IMR-90 (cell line): ENCODE results near the gene MACROD1. TPM values are rescaled to one million over a fixed set of nuclear protein-coding genes. Genes with fewer than 3 reads are reported as not detected.

Experiments used
- ATAC-seq: fragments of 200-7000 bp; cut with Tn5 transposase; 2 replicates; pipeline ENCODE4 v1.9.1; 2020; ENCODE audit warnings: low read depth, mild to moderate bottlenecking, moderate library complexity
- BruUV-seq: library from RNA; stranded (reverse); fragments of 400-500 nt; replicated peaks from 2 replicates; lab custom pipeline; 2021; lab: Mats Ljungman, UMichigan
- CTCF ChIA-PET: fragments of 300-600 bp; formaldehyde crosslinking; extraction: SDS; loops from one replicate; lab custom pipeline; 2021; ENCODE audit warnings: antibody characterized with exemption; lab: Yijun Ruan, JAX
- POLR2A ChIA-PET: fragments of 300-600 bp; sonication (Branson Sonifier 250); formaldehyde crosslinking; loops from one replicate; lab custom pipeline; 2022; ENCODE audit warnings: antibody characterized with exemption; ENCODE audit not compliant: unreplicated experiment; lab: Charles Lee
- DNase-seq: peaks from one replicate; pipeline ENCODE4 v3.0.0; 2013
- H2AFZ ChIP-seq: replicated peaks from 2 replicates; pipeline ENCODE3; 2013; ENCODE audit warnings: low read length, mild to moderate bottlenecking; ENCODE audit not compliant: poor library complexity
- H2AK5ac ChIP-seq: 2 replicates; pipeline ENCODE4 v1.6.1; 2013; ENCODE audit warnings: low read depth, low read length, inconsistent platforms
- H2AK9ac ChIP-seq: replicated peaks from 2 replicates; pipeline ENCODE3; 2013; ENCODE audit warnings: mild to moderate bottlenecking, low read depth, low read length, moderate library complexity; ENCODE audit not compliant: poor library complexity
- H2BK120ac ChIP-seq: 2 replicates; pipeline ENCODE4 v1.6.1; 2013; ENCODE audit warnings: low read depth, low read length, inconsistent platforms
- H2BK15ac ChIP-seq: 3 replicates; pipeline ENCODE4 v1.6.1; 2013; ENCODE audit warnings: low read depth, low read length, inconsistent platforms
- H2BK20ac ChIP-seq: 2 replicates; pipeline ENCODE4 v1.6.1; 2013; ENCODE audit warnings: low read depth, mild to moderate bottlenecking, inconsistent platforms, low read length, moderate library complexity
- H2BK5ac ChIP-seq: 2 replicates; pipeline ENCODE4 v1.6.1; 2013; ENCODE audit warnings: mild to moderate bottlenecking, low read depth, low read length, inconsistent platforms; ENCODE audit not compliant: poor library complexity, severe bottlenecking
- H3K14ac ChIP-seq: replicated peaks from 2 replicates; pipeline ENCODE4 v1.6.1; 2013; ENCODE audit warnings: low read depth, low read length, inconsistent platforms
- H3K18ac ChIP-seq: 2 replicates; pipeline ENCODE4 v1.6.1; 2013; ENCODE audit warnings: low read depth, low read length, control low read depth
- H3K23ac ChIP-seq: 2 replicates; pipeline ENCODE4 v1.6.1; 2013; ENCODE audit warnings: low read depth, low read length, inconsistent platforms
- H3K27ac ChIP-seq: 2 replicates; pipeline ENCODE4 v1.5.1; 2013; ENCODE audit warnings: mild to moderate bottlenecking, control low read depth, low read length; ENCODE audit not compliant: insufficient read depth
- H3K27me3 ChIP-seq: 2 replicates; pipeline ENCODE4 v1.6.1; 2013; ENCODE audit warnings: low read length; ENCODE audit not compliant: control insufficient read depth, insufficient read depth
- H3K36me3 ChIP-seq: 2 replicates; pipeline ENCODE4 v1.6.1; 2013; ENCODE audit warnings: low read length, mixed read lengths; ENCODE audit not compliant: control insufficient read depth, insufficient read depth
- H3K4ac ChIP-seq: 2 replicates; pipeline ENCODE4 v1.6.1; 2013; ENCODE audit warnings: low read depth, low read length, inconsistent platforms
- H3K4me1 ChIP-seq: 2 replicates; pipeline ENCODE4 v1.6.1; 2013; ENCODE audit warnings: low read length, mixed read lengths; ENCODE audit not compliant: control insufficient read depth, insufficient read depth
- H3K4me2 ChIP-seq: 2 replicates; pipeline ENCODE4 v1.6.1; 2013; ENCODE audit warnings: low read depth, mild to moderate bottlenecking, control low read depth, low read length, moderate library complexity
- H3K4me3 ChIP-seq: 2 replicates; pipeline ENCODE4 v1.5.1; 2013; ENCODE audit warnings: low read depth, mild to moderate bottlenecking, control low read depth, low read length, moderate library complexity; ENCODE audit not compliant: insufficient read depth
- H3K56ac ChIP-seq: 2 replicates; pipeline ENCODE4 v1.6.1; 2013; ENCODE audit warnings: low read length, inconsistent platforms; ENCODE audit not compliant: insufficient read depth; ENCODE audit errors: extremely low read depth
- H3K79me1 ChIP-seq, 2 experiments: 2 replicates each; pipeline ENCODE4 v1.6.1; 2013; ENCODE audit warnings: low read length in 2 of 2, inconsistent platforms in 1 of 2, low read depth in 1 of 2
- H3K9ac ChIP-seq: 2 replicates; pipeline ENCODE4 v1.6.1; 2013; ENCODE audit warnings: low read depth, low read length, control low read depth
- H3K9me1 ChIP-seq: 2 replicates; pipeline ENCODE4 v1.6.1; 2013; ENCODE audit warnings: low read length, inconsistent platforms; ENCODE audit not compliant: insufficient read depth
- H3K9me3 ChIP-seq: 2 replicates; pipeline ENCODE4 v1.6.1; 2013; ENCODE audit warnings: low read length; ENCODE audit not compliant: control insufficient read depth, insufficient read depth
- H4K20me1 ChIP-seq: 2 replicates; pipeline ENCODE4 v1.6.1; 2013; ENCODE audit warnings: low read length, inconsistent platforms; ENCODE audit not compliant: insufficient read depth
- H4K5ac ChIP-seq: 2 replicates; pipeline ENCODE4 v1.6.1; 2013; ENCODE audit warnings: mild to moderate bottlenecking, low read depth, low read length, control low read depth
- H4K8ac ChIP-seq, 2 experiments: 2 replicates each; pipeline ENCODE4 v1.6.1; 2013; ENCODE audit warnings: low read depth in 2 of 2, low read length in 2 of 2, control low read depth in 1 of 2, inconsistent platforms in 1 of 2
- H4K91ac ChIP-seq: 2 replicates; pipeline ENCODE4 v1.6.1; 2013; ENCODE audit warnings: low read depth, low read length, inconsistent platforms; ENCODE audit not compliant: insufficient read depth
- BHLHE40 ChIP-seq: fragments of 150-350 bp; IDR thresholded peaks from 2 replicates; pipeline ENCODE4 v1.6.1; 2016; ENCODE audit warnings: mild to moderate bottlenecking, low read depth, low read length
- CEBPB ChIP-seq: IDR thresholded peaks from 2 replicates; pipeline ENCODE4 v1.6.1; 2012; ENCODE audit warnings: low read depth, low read length, improper control_type of control experiment
- CHD1 ChIP-seq: IDR thresholded peaks from 2 replicates; pipeline ENCODE4 v1.6.1; 2012; ENCODE audit warnings: low read depth, low read length, improper control_type of control experiment
- CTCF ChIP-seq: conservative IDR thresholded peaks from 2 replicates; pipeline ENCODE4 v1.5.1; 2012; ENCODE audit warnings: mild to moderate bottlenecking, low read depth, low read length, improper control_type of control experiment
- ELK1 ChIP-seq: fragments of 150-350 bp; IDR thresholded peaks from 2 replicates; pipeline ENCODE4 v1.6.1; 2016; ENCODE audit warnings: low read depth, mild to moderate bottlenecking, low read length, moderate library complexity, borderline replicate concordance
- FOS ChIP-seq: fragments of 150-350 bp; IDR thresholded peaks from 2 replicates; pipeline ENCODE4 v1.6.1; 2016; ENCODE audit warnings: low read depth, low read length
- MAFK ChIP-seq: IDR thresholded peaks from 2 replicates; pipeline ENCODE4 v1.6.1; 2012; ENCODE audit warnings: low read depth, low read length, improper control_type of control experiment
- MAZ ChIP-seq: IDR thresholded peaks from 2 replicates; pipeline ENCODE4 v1.6.1; 2012; ENCODE audit warnings: low read depth, mild to moderate bottlenecking, low read length, improper control_type of control experiment, moderate library complexity, borderline replicate concordance
- MXI1 ChIP-seq: IDR thresholded peaks from 2 replicates; pipeline ENCODE4 v1.6.1; 2012; ENCODE audit warnings: low read depth, mild to moderate bottlenecking, low read length, moderate library complexity, borderline replicate concordance
- NFE2L2 ChIP-seq: fragments of 150-350 bp; IDR thresholded peaks from 2 replicates; pipeline ENCODE4 v1.6.1; 2016; ENCODE audit warnings: low read depth, mild to moderate bottlenecking, low read length
- POLR2A ChIP-seq: IDR thresholded peaks from 2 replicates; pipeline ENCODE4 v1.6.1; 2012; ENCODE audit warnings: mild to moderate bottlenecking, low read depth, low read length
- RAD21 ChIP-seq: IDR thresholded peaks from 2 replicates; pipeline ENCODE4 v1.6.1; 2012; ENCODE audit warnings: low read length, improper control_type of control experiment
- RCOR1 ChIP-seq: IDR thresholded peaks from 2 replicates; pipeline ENCODE4 v1.6.1; 2012; ENCODE audit warnings: mild to moderate bottlenecking, low read length, improper control_type of control experiment; ENCODE audit not compliant: insufficient replicate concordance
- RFX5 ChIP-seq: IDR thresholded peaks from 2 replicates; pipeline ENCODE4 v1.8.0; 2012; ENCODE audit warnings: low read depth, mild to moderate bottlenecking, low read length, moderate library complexity
- SMC3 ChIP-seq: fragments of 150-350 bp; IDR thresholded peaks from 2 replicates; pipeline ENCODE4 v1.6.1; 2016; ENCODE audit warnings: low read depth, mild to moderate bottlenecking, antibody characterized with exemption, low read length, moderate library complexity
- USF2 ChIP-seq: fragments of 150-350 bp; IDR thresholded peaks from 2 replicates; pipeline ENCODE4 v1.6.1; 2017; ENCODE audit warnings: mild to moderate bottlenecking, antibody characterized with exemption, low read length, low read depth
- WGBS, 2 experiments: methylation state at CpG; one replicate each; pipeline versions ENCODE4 v1.1.5 to v1.1.7; 2013; ENCODE audit warnings: missing lambda C conversion rate in 2 of 2; ENCODE audit not compliant: insufficient read length in 1 of 2; ENCODE audit errors: extremely low coverage in 2 of 2; 5-methylcytosine and 5-hydroxymethylcytosine counted together
- dilution Hi-C: fragments of 300-500 bp; cut with HindIII; formaldehyde crosslinking; loops from one replicate; pipeline ENCODE4 v1.14.3; 2018; ENCODE audit warnings: low sequenced_read_pairs; ENCODE audit not compliant: unreplicated experiment
- in situ Hi-C: fragments of 300-500 bp; cut with MboI; formaldehyde crosslinking; loops from 3 replicates; pipeline ENCODE4 v1.14.3; 2019; ENCODE audit warnings: low sequenced_read_pairs, inconsistent platforms, mixed read lengths
- intact Hi-C: fragments of 100-400 bp; cut with micrococcal nuclease; formaldehyde crosslinking; loops from 2 replicates; pipeline ENCODE4 v1.10.0; 2022
- polyA plus RNA-seq, 3 experiments: library from polyadenylated mRNA; depleted of rRNA; stranded (reverse); fragments of >200 nt; gene quantifications; 2 replicates each; pipeline ENCODE4 v1.2.3, GENCODE V29; 2012; ENCODE audit warnings: low replicate concordance in 1 of 3
- total RNA-seq: library from RNA; depleted of rRNA; stranded (reverse); fragments of >200 nt; gene quantifications from 2 replicates; pipeline ENCODE4 v1.2.3, GENCODE V29; 2012

The MACROD1 gene
- total and polyA plus RNA-seq, 2 of the 4 experiments (the other 2 are of a cell fraction): 2.5 to 9.3 TPM

- no peak overlapping the region for H3K18ac ChIP-seq
- no peak overlapping the region for H3K4ac ChIP-seq
- H4K8ac ChIP-seq: no peak overlapping the region
- no TSS peak for BruUV-seq
- no peaks in the 10 kb centered on the region for H3K27me3 ChIP-seq
- peaks cover 0 to 17% of the 10 kb centered on the region in 2 experiments; a peak in 2 of 4 replicates for H3K79me1 ChIP-seq
- peaks cover 10% of the 10 kb centered on the region for H3K4me1 ChIP-seq
- no peak overlapping the region for H3K23ac ChIP-seq
- no peak overlapping the region for H3K4me3 ChIP-seq
- no peak overlapping the region for H2BK15ac ChIP-seq
- H3K9me3 ChIP-seq: no peaks in the 10 kb centered on the region
- H3K27ac ChIP-seq: no peak overlapping the region
- in situ Hi-C loops (no loop called here), dilution Hi-C loops (no loop called here), intact Hi-C loops (no loop called here)
- H4K5ac ChIP-seq: no peak overlapping the region
- no peak overlapping the region for H3K14ac ChIP-seq
- H3K9ac ChIP-seq: no peak overlapping the region
- no peak overlapping the region for H2AK9ac ChIP-seq
- H3K9me1 ChIP-seq: no peaks in the 10 kb centered on the region; the same call in 1 of the 2 replicates
- no peak overlapping the region for H4K91ac ChIP-seq
- ChIA-PET CTCF (no interaction called here), POLR2A (no interaction called here)
- TF ChIP-seq MXI1 (no peak), BHLHE40 (no peak), RAD21 (no peak), ELK1 (no peak), CTCF (no peak), RFX5 (no peak), NFE2L2 (no peak), FOS (no peak), USF2 (no peak), SMC3 (no peak), CHD1 (no peak), CEBPB (no peak), MAFK (no peak), POLR2A (no peak), RCOR1 (no peak), MAZ (no peak)
- H2AK5ac ChIP-seq: no peak overlapping the region
- DNase-seq: no peak
- no peak overlapping the region for H2BK5ac ChIP-seq
- WGBS, 2 experiments: 97% methylated on average over 4 of the region's 30 CpGs; no CpG with 5 or more reads in 1 of the 2 experiments
- no peaks in the 10 kb centered on the region; the same call in 1 of the 2 replicates for H4K20me1 ChIP-seq
- no peak overlapping the region for H3K56ac ChIP-seq
- ATAC-seq: no peak
- no peak overlapping the region for H2AFZ ChIP-seq
- H3K4me2 ChIP-seq: no peak overlapping the region
- peaks cover 7% of the 10 kb centered on the region for H3K36me3 ChIP-seq
- H2BK20ac ChIP-seq: no peak overlapping the region
- no peak overlapping the region for H2BK120ac ChIP-seq
Observed at GRCh38 chr11:64211181-64211872, 45.4 kb upstream of the MACROD1 start.
